GM21515 (cell line): ENCODE results near the gene MAP3K5.

Experiments used
- ATAC-seq: cut with Tn5 transposase; IDR thresholded peaks from one replicate; pipeline ENCODE4 v1.9.1; 2021; ENCODE audit not compliant: unreplicated experiment

The MAP3K5 gene

DNA sequence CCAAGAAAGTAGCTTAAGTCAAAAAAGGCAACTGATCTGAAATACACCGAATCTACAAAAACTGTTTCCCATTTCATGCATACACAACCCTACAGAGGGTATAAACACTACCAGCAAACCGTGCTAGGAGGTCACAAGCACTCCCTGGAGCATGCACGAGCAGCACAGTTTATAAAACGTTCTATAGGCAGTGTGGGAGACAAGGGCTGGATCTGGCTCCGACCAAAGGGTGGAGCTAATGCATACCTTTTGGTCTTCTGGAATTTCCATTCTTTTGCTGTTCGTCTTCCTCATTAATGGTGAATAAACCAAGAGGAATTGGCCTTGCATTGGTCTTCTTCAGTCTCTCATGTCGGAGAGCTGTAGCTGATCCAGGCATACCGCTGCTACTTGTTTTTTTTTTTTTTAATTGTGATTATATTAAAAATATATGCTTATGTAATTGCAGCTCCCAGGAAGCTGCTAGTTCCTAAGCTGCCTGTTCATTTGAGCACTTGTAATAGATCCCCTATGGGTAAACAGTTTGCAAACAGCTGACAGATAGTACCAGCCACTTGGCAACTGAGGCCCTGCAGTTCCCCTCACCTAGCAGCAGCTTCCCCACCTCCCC, 266.6 kb downstream of the MAP3K5 start:
- no peak for ATAC-seq

DNA sequence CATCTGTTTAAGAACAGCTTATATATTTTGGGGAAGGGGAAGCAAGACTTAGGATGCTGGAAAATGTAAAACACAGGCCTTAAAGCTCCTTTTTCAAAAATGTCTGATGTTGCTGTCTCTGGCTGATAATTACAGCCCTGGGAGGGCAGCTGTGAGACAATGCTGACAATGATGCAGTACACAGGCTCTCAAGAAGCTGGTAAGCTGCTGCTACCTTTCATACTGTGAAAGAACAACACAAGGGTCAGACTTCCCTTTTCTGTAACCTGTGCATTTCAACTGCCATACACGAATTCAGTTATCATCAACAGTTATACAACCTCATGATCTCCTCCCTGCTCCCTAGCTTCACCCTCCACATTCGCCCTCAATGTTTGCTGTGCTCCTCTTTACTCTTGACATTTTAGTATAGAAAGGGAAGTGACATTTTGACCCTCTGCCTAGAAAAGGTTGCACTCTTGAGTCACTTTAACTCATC, 267.3 kb downstream of the MAP3K5 start:
- ATAC-seq = no peak

DNA sequence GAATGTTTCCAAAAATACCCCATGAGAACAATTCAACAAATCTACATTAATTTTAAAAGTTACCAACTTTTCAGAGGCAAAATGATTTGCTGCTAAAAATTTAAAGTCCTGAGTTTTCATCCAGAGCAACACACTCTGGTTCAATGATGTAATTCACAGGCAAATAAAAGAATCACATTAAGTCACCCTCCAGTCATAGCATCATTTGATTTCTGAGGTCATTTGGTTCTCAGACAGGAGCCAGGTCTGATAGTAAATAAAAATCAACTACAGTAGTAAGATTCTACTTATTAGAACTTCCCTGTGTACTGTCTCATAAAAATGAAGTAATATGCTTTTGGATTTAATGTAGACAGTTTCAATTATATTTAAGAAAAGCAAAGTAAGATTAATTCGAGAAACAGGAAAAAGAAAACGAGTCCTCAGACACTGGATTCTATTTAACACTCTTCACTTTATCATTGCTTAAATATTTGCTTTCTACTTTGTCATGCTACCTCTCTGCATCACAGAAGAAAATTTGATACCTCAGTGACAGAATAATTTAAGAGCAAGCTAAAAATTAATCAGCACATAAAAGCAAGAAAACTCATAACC, 267.8 kb downstream of the MAP3K5 start:
- no peak for ATAC-seq

- no peak for ATAC-seq
These were observed 269.1 kb downstream of the MAP3K5 start for GRCh38 chr6:136523196-136523595.

DNA sequence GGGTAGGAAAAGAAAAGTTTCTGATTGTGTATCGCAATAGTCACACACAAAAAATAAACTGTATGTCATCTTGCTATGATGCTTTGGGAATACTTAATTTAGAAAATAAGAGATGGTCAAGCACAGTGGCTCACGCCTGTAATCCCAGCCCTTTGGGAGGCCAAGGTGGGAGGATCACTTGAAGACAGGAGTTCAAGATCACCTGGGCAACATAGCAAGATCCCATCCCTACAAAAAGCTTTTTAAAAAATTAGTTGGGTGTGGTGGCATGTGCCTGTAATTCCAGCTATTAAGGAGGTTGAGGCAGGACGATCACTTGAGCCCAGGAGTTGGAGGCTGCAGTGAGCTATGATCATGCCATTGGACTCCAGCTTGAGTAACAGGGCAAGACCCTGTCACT, 269.6 kb downstream of the MAP3K5 start:
- ATAC-seq = no peak

DNA sequence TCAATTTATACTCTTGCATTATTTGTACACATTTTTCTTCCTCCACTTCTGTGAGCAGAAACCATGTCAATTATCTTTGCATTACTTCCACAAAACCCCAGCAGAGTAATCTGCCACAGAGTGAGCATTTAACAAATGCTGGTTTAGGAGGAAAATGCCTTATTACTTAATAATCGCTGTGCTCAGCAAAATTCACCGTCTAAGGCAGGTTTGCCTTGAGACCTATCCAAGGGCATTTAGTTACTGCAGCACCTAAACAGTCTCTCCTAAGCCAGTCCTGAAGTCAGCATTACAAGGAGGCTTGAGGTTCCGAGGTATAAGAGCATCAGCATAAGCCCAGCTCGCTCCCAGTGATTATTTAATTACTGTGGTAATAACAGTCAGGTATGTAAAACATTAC, 270.4 kb downstream of the MAP3K5 start:
- ATAC-seq = no peak

DNA sequence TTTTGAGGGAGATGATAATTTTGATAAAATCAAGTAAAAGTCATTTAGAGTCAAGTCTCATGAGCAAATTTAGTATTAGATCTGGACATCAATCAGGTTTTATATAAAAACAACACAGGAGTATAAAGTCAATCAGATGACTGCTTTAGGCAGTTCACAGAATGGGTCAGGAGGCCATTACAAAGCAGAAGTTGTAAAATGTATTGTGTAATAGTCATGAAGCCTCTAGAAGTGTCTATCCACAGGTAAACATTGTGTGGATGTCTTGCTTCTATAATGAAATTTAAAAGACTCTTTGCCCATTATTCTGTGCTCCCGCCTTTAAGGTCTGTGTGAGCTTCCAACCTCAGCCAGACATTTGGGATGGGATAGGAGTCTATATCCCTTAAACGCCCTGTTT, 270.9 kb downstream of the MAP3K5 start:
- ATAC-seq = no peak

DNA sequence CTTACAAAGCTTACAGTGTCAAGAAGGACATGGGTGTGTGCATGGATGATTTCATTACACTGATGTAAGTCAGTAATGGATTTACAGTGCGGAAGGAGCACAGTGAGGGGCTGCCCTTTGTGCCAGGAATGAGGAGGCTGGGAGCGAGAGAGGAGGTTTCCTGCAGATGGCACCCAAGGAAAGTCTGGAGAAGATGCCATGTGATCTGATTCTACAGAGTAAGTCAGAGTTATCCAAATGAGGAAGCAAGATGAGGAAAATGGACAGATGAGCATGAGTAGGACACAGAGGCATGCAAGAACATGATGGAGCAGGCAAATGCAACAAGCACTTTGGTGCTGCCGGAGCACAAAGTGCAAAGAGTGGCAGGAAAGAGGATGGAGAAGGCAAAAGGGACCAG, 271.8 kb downstream of the MAP3K5 start:
- ATAC-seq = no peak

GRCh38 chr6:136517582-136517981, 274.7 kb downstream of the MAP3K5 start:
- ATAC-seq = no peak

- ATAC-seq = no peak
These were observed 275.3 kb downstream of the MAP3K5 start for GRCh38 chr6:136517002-136517401.

GRCh38 chr6:136514591-136514990, 277.7 kb downstream of the MAP3K5 start:
- no peak for ATAC-seq

GRCh38 chr6:136511926-136512325, 280.4 kb downstream of the MAP3K5 start:
- ATAC-seq = no peak

GRCh38 chr6:136511397-136511796, 280.9 kb downstream of the MAP3K5 start:
- ATAC-seq = no peak

GRCh38 chr6:136510782-136511181, 281.5 kb downstream of the MAP3K5 start:
- ATAC-seq = no peak

GRCh38 chr6:136510299-136510698, 282.0 kb downstream of the MAP3K5 start:
- ATAC-seq = no peak

- no peak for ATAC-seq
These were observed 283.4 kb downstream of the MAP3K5 start for GRCh38 chr6:136508725-136509392.
